RWPE1 (cell line): ENCODE measurements around the gene PSMG2.
"Not testable (repeated sequence)": the region's sequence is repeated elsewhere in the genome, so short reads cannot be mapped to it uniquely, and the experiment has no call there.

ENCODE experiments used
- CTCF ChIA-PET: fragments of 350-600 bp; sonication (Branson Sonifier 250); formaldehyde crosslinking; extraction: SDS; loops from one replicate; lab custom pipeline; 2021; lab: Yijun Ruan, JAX
- POLR2A ChIA-PET: fragments of 400-600 bp; formaldehyde crosslinking; extraction: SDS; loops from one replicate; lab custom pipeline; 2020; ENCODE audit warnings: antibody characterized with exemption; ENCODE audit not compliant: low non-redundant PET; lab: Yijun Ruan, JAX
- DNase-seq: peaks from one replicate; pipeline ENCODE4 v3.0.0; 2012; ENCODE audit warnings: low spot score
- H3K27ac ChIP-seq: fragments of 450-650 bp; 2 replicates; pipeline ENCODE4 v1.5.1; 2017
- TF ChIP-seq, protein P1 (sequence below): fragments of 450-650 bp; conservative IDR thresholded peaks from 2 replicates; pipeline ENCODE4 v1.5.1; 2017; ENCODE audit warnings: low read depth, mild to moderate bottlenecking

The PSMG2 gene

DNA sequence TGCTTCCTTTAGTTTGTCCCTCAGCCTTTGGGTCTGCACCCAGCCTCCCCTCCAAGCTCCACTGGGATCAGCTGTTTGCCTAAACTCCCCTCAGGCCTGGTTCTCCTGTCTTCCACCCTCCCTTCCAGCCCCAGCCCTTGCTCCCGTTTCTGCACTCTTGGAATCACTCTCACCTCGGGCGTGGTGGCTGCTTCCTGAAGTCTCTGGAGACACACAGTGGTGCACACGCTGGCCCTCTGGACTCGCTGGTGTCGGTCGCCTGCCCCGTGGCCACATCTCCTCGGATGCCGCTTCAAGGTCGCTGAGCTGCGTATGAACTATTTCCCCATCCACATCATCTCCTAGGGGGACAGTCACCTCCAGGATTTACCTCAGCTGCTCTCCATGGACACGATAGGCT is 46.3 kb downstream of the PSMG2 start:
- CTCF ChIA-PET, result interaction anchor here (0.9 kb wide), 1 partner anchor 22 kb away, joined by 3 read pairs; no protein-coding TSS in a partner anchor
- no peak overlapping the region for H3K27ac ChIP-seq
- POLR2A ChIA-PET, result no interaction called here
- TF ChIP-seq, protein P1, sequence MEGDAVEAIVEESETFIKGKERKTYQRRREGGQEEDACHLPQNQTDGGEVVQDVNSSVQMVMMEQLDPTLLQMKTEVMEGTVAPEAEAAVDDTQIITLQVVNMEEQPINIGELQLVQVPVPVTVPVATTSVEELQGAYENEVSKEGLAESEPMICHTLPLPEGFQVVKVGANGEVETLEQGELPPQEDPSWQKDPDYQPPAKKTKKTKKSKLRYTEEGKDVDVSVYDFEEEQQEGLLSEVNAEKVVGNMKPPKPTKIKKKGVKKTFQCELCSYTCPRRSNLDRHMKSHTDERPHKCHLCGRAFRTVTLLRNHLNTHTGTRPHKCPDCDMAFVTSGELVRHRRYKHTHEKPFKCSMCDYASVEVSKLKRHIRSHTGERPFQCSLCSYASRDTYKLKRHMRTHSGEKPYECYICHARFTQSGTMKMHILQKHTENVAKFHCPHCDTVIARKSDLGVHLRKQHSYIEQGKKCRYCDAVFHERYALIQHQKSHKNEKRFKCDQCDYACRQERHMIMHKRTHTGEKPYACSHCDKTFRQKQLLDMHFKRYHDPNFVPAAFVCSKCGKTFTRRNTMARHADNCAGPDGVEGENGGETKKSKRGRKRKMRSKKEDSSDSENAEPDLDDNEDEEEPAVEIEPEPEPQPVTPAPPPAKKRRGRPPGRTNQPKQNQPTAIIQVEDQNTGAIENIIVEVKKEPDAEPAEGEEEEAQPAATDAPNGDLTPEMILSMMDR, result no peak
- DNase-seq, result no peak

DNA sequence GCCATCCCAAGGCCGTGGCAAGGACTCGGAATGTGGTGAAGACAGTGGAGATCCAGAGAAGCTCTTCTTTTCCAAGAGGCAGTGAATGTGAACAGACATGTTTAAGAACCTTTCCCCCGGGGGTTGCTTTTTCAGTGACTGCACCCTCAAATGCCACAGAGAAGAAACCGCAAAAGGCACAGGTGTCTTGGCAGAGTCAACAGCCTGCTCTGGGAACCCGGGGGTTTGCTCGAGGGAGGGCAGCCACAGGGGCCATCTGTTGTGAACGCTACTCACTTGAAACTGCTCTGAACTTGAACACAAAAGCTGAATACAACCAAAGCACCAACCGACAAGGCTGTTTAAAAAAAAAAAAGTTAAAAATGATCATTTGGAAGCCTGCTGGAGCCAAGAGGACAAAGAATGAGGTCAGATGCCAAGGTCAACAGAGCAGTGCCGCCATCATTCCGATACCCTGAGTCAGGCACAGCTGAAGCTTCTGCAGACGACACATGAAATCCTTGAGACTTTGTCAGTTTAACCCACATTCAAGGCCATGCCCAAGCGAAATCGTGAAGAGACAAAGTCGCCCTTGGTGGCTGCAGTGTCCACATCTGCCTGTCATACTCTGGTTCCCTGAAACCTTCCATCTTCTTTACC is 47.4 kb downstream of the PSMG2 start:
- TF ChIP-seq, protein P1, result no peak
- DNase-seq, result no peak
- ChIA-PET CTCF (interaction anchor here (0.5 to 1.3 kb wide), 4 partner anchors 23 to 1937 kb away, joined by 3 to 4 read pairs (median 4); no protein-coding TSS in a partner anchor), POLR2A (no interaction called here)
- no peak overlapping the region for H3K27ac ChIP-seq

DNA sequence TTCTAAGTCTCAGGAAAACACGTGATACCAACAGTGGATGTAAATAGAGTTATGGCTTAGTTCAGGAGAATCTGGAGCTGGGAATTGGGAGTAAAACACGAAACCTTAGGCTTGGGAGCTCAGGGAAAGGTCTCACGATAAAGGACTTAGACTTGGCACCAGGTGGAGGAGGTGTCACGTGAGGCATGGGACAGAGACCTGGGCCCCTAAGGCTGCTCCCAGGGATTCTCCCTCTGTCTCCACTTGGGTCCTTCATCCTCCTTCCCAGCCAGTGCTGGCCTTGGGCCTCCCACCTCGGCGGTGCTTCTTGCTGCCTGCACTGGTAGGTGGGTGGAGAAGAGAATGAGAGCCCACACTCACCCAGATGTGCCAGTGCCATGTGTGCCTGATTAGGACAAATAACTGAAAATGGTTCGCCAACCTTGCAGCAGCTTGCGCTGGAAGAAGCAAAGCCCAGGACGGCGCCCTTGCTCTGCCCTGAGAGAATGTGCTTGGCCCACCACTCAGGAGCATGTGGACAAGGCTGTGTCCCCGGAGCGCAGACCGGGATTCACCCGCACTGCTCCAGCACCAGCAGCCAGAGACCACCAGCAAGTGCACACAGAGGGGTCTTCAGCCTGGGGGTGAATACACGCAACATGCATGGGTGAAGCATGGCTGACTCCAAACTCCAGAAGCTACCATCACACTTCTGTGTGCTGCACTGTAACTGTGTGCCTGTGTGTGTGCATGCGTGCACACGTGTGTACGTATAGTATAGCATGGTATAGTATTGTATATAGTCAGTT is 48.1 kb downstream of the PSMG2 start:
- POLR2A ChIA-PET, result no interaction called here
- no peak for DNase-seq

DNA sequence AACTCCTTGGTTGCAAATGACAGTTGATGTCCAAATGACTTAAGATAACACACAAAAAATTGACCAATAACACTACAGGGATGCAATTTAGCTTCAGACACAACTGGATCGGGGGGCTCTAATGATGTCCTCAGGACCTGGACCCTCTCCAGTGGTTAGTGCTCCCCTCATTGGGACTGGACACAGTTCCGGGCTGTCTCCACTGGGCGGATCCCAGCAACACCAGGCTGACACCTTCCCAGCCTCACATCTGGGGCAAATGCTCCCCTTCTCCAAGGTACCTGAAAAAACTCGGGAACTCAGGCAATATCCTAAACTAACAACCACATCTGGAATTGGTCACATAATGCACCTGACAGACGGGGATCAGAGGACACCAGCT is 48.7 kb downstream of the PSMG2 start:
- POLR2A ChIA-PET, result no interaction called here
- DNase-seq, result no peak
- CTCF ChIA-PET, result no interaction called here
- TF ChIP-seq, protein P1, result no peak
- no peak overlapping the region for H3K27ac ChIP-seq

More for the DNA sequence above, 48.1 kb downstream of the PSMG2 start:
- CTCF ChIA-PET, result interaction anchor here (0.5 to 1.3 kb wide), 4 partner anchors 31 to 1938 kb away, joined by 3 to 4 read pairs (median 4); no protein-coding TSS in a partner anchor
- TF ChIP-seq, protein P1, result no peak
- H3K27ac ChIP-seq, result no peak overlapping the region

DNA sequence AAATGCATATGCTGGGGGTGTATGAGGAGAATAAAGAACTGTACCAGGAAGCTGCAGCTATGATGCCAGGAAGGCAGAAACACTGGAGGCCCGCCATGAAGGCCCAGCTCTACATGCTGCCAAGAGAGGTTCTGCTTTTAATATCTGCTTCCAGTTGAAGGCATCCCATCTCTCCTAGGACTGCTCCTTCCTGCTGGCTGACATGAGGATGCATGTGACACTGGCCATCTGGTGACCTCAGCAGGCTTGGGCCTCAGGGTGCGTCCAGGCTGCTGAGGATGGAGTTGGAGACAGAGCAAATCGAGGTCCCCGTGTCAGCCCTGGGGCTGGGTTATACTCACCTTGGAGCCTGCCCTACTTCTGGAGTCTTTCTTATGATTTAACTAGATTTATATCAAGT is 49.0 kb downstream of the PSMG2 start:
- POLR2A ChIA-PET, result no interaction called here
- TF ChIP-seq, protein P1, result no peak
- no peak overlapping the region for H3K27ac ChIP-seq
- DNase-seq, result no peak
- CTCF ChIA-PET, result interaction anchor here (1.7 kb wide), 1 partner anchor 8 kb away, joined by 5 read pairs; no protein-coding TSS in a partner anchor

DNA sequence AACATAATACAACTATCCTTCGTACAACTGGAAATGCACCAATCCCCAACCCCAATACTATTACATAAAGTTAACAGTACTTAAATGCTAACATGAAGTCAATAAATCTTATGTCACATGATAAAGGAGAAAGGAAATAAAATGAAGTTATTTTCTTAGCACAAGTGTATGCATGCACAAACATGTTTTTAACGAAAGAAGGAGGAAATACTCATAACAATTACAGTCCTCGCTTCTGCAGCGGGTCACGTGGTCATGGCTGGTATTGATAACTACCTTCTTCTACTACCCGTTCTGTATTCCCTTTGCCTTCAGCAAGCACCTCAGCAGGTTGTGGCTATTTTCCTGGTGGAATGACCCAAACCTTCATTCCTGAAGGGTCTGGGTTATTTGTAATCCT is 51.7 kb downstream of the PSMG2 start:
- DNase-seq, result no peak
- TF ChIP-seq, protein P1, result no peak
- ChIA-PET POLR2A (no interaction called here), CTCF (no interaction called here)
- no peak overlapping the region for H3K27ac ChIP-seq

DNA sequence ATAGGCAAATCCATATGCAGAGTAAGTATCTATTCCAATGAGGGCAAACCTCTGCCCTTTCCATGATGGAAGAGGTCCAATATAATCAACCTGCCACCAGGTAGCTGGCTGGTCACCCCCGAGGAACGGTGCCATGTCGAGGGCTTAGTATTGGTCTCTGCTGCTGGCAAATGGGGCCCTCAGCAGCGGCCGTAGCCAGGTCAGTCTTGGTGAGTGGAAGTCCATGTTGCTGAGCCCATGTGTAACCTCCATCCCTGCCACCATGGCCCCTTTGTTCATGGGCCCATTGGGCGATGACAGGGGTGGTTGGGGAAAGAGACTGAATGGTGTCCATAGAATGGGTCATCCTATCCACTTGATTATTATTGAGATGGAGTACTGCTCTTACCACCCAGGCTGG is 52.8 kb downstream of the PSMG2 start:
- CTCF ChIA-PET, result interaction anchor here (0.7 kb wide), 1 partner anchor 664 kb away, joined by 3 read pairs; no protein-coding TSS in a partner anchor
- H3K27ac ChIP-seq, DNase-seq, POLR2A ChIA-PET: not testable (repeated sequence)

DNA sequence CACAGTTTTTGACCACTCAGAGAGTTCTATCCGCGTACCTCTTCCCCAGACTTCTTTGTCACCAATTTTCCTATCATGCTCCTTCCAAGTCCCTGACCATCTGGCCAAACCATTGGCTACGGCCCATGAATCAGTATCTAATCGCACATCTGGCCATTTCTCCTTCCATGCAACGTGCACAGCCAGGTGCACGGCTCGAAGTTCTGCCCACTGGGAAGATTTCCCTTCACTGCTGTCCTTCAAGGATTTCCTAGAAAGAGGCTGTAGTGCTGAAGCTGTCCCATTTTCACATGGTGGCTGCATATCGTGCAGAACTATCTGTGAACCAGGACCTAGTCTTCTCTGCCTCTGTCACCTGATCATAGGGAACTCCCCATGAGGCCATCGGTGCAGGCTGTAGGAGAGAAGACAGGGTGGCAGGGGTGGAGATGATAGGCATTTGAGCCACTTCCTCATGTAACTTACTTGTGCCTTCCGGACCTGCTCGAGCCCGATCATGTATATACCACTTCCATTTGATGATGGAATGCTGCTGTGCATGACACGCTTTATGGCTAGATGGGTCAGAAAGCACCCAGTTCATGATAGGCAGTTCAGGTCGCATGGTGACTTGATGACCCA is 53.9 kb downstream of the PSMG2 start:
- H3K27ac ChIP-seq, CTCF ChIA-PET, POLR2A ChIA-PET, DNase-seq: not testable (repeated sequence)

DNA sequence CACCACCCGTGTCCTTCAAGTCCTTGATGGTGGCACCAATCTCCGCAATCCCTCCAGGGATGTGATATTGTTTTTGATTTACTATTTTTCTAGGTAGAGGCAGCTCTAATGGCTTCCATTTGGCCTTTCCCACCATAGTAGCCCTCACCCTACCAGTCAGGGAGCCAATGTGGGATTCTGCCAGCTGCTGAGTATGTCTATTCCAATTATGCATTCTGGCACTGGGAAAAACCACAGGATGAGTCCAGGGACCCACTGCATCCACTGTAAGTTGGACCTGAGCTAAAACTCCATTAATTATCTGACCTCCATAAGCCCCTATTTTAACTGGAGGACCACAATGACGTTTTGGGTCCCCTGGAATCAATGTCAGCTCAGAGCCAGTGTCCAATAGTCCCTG is 55.7 kb downstream of the PSMG2 start:
- DNase-seq, H3K27ac ChIP-seq, POLR2A ChIA-PET, CTCF ChIA-PET: not testable (repeated sequence)
